Measurements from ENCODE around the gene TRIM23.

DNA sequence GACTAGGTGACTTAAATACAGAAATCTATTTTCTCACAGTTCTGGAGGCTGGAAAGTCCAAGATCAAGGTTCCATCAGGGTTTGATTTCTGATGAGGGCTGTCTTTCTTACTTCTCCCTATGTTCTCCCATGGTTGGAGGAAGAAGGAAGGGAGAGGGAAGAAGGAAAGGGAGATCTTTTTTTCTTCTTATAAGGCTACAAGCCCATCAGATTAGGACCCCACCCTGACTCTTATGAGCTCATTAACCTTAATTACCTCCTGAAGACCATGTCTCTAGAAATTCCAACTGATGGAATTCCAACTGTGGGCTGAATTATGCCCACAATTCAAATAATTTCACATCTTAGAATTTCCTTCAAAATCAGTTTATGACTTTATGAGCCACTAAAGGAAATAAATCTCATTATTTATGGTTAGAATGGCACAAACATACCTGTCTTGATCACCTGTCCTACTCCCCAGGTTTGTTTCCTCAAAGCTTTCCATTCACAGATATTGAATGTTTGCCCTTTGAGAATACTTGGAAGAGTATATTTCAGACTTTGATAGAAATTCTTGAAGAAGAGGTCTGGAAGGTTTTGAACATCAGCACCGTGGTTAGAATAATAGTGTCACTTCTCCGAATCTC is 53.4 kb downstream of the TRIM23 start:
- TF ChIP-seq CTCF (IDR thresholded peaks at IDR 0.05; ENCODE audit: low read depth, low read length) (no peak), EZH2phosphoT487 (IDR thresholded peaks at IDR 0.05; ENCODE audit: low read depth) (no peak)

All from OCI-LY3 (cell line).